HepG2 (cell line): ENCODE measurements around the gene SHPK. TPM values are rescaled to one million over a fixed set of nuclear protein-coding genes. Genes with fewer than 3 reads are reported as not detected.

Experiments
- DNMT3B ChIP-seq: conservative IDR thresholded peaks from 2 replicates; pipeline ENCODE4 v1.6.1; 2016; ENCODE audit warnings: missing biosample characterization, control low read depth
- FLYWCH1 ChIP-seq: sonication (generic); formaldehyde crosslinking; IDR thresholded peaks from 2 replicates; pipeline ENCODE4 v1.8.1; 2023; ENCODE audit warnings: mild to moderate bottlenecking, missing genetic modification reagents
- HOXD1 ChIP-seq: sonication (generic); formaldehyde crosslinking; IDR thresholded peaks from 2 replicates; pipeline ENCODE4 v1.5.0; 2020; ENCODE audit warnings: missing genetic modification reagents
- JUND ChIP-seq: sonication (generic); formaldehyde crosslinking; IDR thresholded peaks from 2 replicates; pipeline ENCODE4 v1.8.0; 2022; ENCODE audit warnings: mild to moderate bottlenecking, missing genetic modification reagents
- KDM5A ChIP-seq: fragments of 200-600 bp; sonication (generic); IDR thresholded peaks from 2 replicates; pipeline ENCODE4 v1.7.0; 2018; ENCODE audit warnings: antibody characterized with exemption, mild to moderate bottlenecking, low read length, borderline replicate concordance
- KDM5B ChIP-seq: sonication (generic); formaldehyde crosslinking; IDR thresholded peaks from 2 replicates; pipeline ENCODE4 v1.4.0; 2020; ENCODE audit warnings: missing genetic modification reagents, mild to moderate bottlenecking, borderline replicate concordance
- NBN ChIP-seq: fragments of 450-650 bp; conservative IDR thresholded peaks from 2 replicates; pipeline ENCODE4 v1.6.1; 2017
- NCOA5 ChIP-seq: sonication (generic); formaldehyde crosslinking; IDR thresholded peaks from 2 replicates; pipeline ENCODE4 v1.4.0; 2020; ENCODE audit warnings: missing genetic modification reagents
- NR2F2 ChIP-seq: IDR thresholded peaks from 2 replicates; pipeline ENCODE4 v1.6.1; 2012; ENCODE audit warnings: low read depth, inconsistent platforms, borderline replicate concordance
- SALL1 ChIP-seq: sonication (generic); formaldehyde crosslinking; IDR thresholded peaks from 2 replicates; pipeline ENCODE4 v1.8.0; 2022; ENCODE audit warnings: mild to moderate bottlenecking, missing genetic modification reagents
- SMC3 ChIP-seq: IDR thresholded peaks from 2 replicates; pipeline ENCODE4 v1.6.1; 2011; ENCODE audit warnings: low read length, improper control_type of control experiment
- SRY ChIP-seq: sonication (generic); formaldehyde crosslinking; IDR thresholded peaks from 2 replicates; pipeline ENCODE4 v1.8.0; 2022; ENCODE audit warnings: mild to moderate bottlenecking, missing genetic modification reagents
- TMF1 ChIP-seq: sonication (generic); formaldehyde crosslinking; IDR thresholded peaks from 2 replicates; pipeline ENCODE4 v1.8.1; 2022; ENCODE audit warnings: low read depth, missing genetic modification reagents
- ZFP82 ChIP-seq: sonication (generic); formaldehyde crosslinking; IDR thresholded peaks from 2 replicates; pipeline ENCODE4 v1.5.1; 2020; ENCODE audit warnings: mild to moderate bottlenecking, missing genetic modification reagents, borderline replicate concordance
- ZNF101 ChIP-seq: sonication (generic); formaldehyde crosslinking; IDR thresholded peaks from 2 replicates; pipeline ENCODE4 v1.4.0; 2020; ENCODE audit warnings: mild to moderate bottlenecking, low read depth, missing genetic modification reagents, borderline replicate concordance
- ZNF431 ChIP-seq: sonication (generic); formaldehyde crosslinking; IDR thresholded peaks from 2 replicates; pipeline ENCODE4 v1.9.0; 2022; ENCODE audit warnings: missing genetic modification reagents, low read depth, mild to moderate bottlenecking, borderline replicate concordance
- ZNF775 ChIP-seq: sonication (generic); formaldehyde crosslinking; IDR thresholded peaks from 2 replicates; pipeline ENCODE4 v1.4.0; 2020; ENCODE audit warnings: missing genetic modification reagents, mild to moderate bottlenecking, moderate library complexity, borderline replicate concordance
- polyA plus RNA-seq, 8 experiments: library from polyadenylated mRNA; depleted of rRNA in 3 of 8; stranded (reverse) in 7 of 8; unstranded in 1 of 8; fragments of >200 nt; fragmentation: Illumina TruSeq in 4 of 8; extraction: Trizol in 4 of 8; gene quantifications; 2 replicates each; pipeline versions ENCODE4 v1.2.1 to v1.2.3, GENCODE V29; 2011 to 2016; ENCODE audit warnings: low read depth in 4 of 8, missing spikeins in 1 of 8, mixed read lengths in 1 of 8; ENCODE audit not compliant: insufficient read depth in 1 of 8
- total RNA-seq, 5 experiments: library from RNA; depleted of rRNA; stranded (reverse); fragments of >200 nt; fragmentation: Illumina TruSeq; extraction: Trizol; gene quantifications; 2 replicates each; pipeline ENCODE4 v1.2.3, GENCODE V29; 2016; ENCODE audit warnings: low read depth in 1 of 5
- TF ChIP-seq, protein P1 (sequence below): sonication (generic); formaldehyde crosslinking; IDR thresholded peaks from 2 replicates; pipeline ENCODE4 v1.4.0; 2020; ENCODE audit warnings: missing genetic modification reagents
- TF ChIP-seq, protein P2 (sequence below): sonication (generic); formaldehyde crosslinking; IDR thresholded peaks from 2 replicates; pipeline ENCODE4 v1.4.0; 2020; ENCODE audit warnings: mild to moderate bottlenecking, missing genetic modification reagents
- TF ChIP-seq, protein P3 (sequence below): IDR thresholded peaks from 2 replicates; pipeline ENCODE4 v1.4.0; 2020; ENCODE audit warnings: mild to moderate bottlenecking, missing genetic modification reagents
- TF ChIP-seq, protein P4 (sequence below): sonication (generic); formaldehyde crosslinking; IDR thresholded peaks from 2 replicates; pipeline ENCODE4 v1.8.0; 2022; ENCODE audit warnings: mild to moderate bottlenecking, missing genetic modification reagents, borderline replicate concordance

Gene SHPK
- total and polyA plus RNA-seq, 2 of the 13 experiments (the other 11 are each of a cell fraction or from before 2014, with no cell fraction given) = 16.2 to 30.9 TPM

DNA sequence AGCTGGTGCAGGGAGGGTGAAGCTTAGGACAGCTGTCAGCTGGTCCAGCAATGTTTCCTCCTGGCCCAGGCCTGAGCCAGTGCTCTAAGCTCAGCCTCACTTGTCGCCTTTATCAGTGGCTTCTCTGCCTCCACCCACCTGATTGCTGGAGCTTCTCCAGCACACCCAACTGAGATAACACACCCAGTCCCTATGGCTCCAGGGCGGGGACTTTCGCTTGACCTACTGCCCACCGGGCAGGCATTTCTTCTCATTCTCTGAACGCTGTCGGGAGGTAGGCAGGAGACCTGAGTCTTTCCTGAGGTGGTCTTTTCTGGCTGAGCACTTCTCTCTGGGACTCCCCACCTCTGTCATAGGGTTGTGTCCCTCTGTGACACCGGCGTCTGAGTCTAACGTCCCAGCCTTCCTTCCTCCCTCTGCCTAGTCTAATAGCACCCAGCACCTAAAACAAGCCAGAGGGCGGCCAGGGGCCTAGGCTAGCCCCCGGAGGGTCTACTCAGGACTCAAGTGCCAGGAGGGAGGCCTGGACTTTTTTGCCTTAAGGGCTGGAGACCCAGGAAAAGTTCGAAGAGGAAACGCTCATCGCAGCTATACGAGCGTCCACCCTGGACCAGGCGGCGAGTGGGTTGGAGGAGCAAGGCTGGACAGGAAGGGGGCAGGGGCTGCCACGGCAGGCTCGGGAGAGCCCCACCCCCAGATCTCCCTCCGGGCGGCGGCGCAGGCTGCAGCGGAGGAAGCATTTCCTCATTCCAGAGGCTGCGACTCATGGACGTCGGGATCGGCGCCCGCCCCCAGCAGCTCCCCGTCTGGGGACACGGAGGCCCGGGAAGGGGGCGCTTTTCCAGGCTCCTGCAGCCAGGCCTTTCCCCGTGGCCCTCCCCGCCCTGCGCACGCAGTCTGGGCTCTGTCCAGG, 31.6 kb upstream of the SHPK start (continued):
- no peak for TF ChIP-seq NR2F2
- TF ChIP-seq KDM5B (CRISPR knock-in tag) = 0 out of 2 replicates have a peak, but pooled peaks have one; percentile 45
- TF ChIP-seq, protein P1, sequence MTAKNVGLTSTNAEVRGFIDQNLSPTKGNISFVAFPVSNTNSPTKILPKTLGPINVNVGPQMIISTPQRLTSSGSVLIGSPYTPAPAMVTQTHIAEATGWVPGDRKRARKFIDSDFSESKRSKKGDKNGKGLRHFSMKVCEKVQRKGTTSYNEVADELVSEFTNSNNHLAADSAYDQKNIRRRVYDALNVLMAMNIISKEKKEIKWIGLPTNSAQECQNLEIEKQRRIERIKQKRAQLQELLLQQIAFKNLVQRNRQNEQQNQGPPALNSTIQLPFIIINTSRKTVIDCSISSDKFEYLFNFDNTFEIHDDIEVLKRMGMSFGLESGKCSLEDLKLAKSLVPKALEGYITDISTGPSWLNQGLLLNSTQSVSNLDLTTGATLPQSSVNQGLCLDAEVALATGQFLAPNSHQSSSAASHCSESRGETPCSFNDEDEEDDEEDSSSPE = no peak
- no peak for TF ChIP-seq SMC3
- TF ChIP-seq ZNF431 (CRISPR knock-in tag) = peak; percentile 87; the same call in 1 of the 2 replicates
- peak; percentile 68; the same call in 1 of the 2 replicates for TF ChIP-seq SALL1 (CRISPR knock-in tag)
- TF ChIP-seq FLYWCH1 (CRISPR knock-in tag) = no peak
- TF ChIP-seq HOXD1 (CRISPR knock-in tag) = no peak
- peak; percentile 64; the same call in 1 of the 2 replicates for TF ChIP-seq JUND
- peak; percentile 24; the same call in 1 of the 2 replicates for TF ChIP-seq TMF1
- no peak; the same call in 1 of the 2 replicates for TF ChIP-seq SRY
- TF ChIP-seq, protein P2, sequence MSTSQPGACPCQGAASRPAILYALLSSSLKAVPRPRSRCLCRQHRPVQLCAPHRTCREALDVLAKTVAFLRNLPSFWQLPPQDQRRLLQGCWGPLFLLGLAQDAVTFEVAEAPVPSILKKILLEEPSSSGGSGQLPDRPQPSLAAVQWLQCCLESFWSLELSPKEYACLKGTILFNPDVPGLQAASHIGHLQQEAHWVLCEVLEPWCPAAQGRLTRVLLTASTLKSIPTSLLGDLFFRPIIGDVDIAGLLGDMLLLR (CRISPR knock-in tag) = no peak
- no peak; the same call in 1 of the 2 replicates for TF ChIP-seq ZNF101 (CRISPR knock-in tag)
- 0 out of 2 replicates have a peak, but pooled peaks have one; percentile 15 for TF ChIP-seq KDM5A
- TF ChIP-seq ZNF775 (CRISPR knock-in tag) = no peak
- TF ChIP-seq DNMT3B = no peak
- no peak for TF ChIP-seq NBN
- TF ChIP-seq, protein P3, sequence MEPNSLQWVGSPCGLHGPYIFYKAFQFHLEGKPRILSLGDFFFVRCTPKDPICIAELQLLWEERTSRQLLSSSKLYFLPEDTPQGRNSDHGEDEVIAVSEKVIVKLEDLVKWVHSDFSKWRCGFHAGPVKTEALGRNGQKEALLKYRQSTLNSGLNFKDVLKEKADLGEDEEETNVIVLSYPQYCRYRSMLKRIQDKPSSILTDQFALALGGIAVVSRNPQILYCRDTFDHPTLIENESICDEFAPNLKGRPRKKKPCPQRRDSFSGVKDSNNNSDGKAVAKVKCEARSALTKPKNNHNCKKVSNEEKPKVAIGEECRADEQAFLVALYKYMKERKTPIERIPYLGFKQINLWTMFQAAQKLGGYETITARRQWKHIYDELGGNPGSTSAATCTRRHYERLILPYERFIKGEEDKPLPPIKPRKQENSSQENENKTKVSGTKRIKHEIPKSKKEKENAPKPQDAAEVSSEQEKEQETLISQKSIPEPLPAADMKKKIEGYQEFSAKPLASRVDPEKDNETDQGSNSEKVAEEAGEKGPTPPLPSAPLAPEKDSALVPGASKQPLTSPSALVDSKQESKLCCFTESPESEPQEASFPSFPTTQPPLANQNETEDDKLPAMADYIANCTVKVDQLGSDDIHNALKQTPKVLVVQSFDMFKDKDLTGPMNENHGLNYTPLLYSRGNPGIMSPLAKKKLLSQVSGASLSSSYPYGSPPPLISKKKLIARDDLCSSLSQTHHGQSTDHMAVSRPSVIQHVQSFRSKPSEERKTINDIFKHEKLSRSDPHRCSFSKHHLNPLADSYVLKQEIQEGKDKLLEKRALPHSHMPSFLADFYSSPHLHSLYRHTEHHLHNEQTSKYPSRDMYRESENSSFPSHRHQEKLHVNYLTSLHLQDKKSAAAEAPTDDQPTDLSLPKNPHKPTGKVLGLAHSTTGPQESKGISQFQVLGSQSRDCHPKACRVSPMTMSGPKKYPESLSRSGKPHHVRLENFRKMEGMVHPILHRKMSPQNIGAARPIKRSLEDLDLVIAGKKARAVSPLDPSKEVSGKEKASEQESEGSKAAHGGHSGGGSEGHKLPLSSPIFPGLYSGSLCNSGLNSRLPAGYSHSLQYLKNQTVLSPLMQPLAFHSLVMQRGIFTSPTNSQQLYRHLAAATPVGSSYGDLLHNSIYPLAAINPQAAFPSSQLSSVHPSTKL = peak; percentile 53
- no peak for TF ChIP-seq ZFP82 (CRISPR knock-in tag)
- TF ChIP-seq NCOA5 (CRISPR knock-in tag) = no peak
- TF ChIP-seq, protein P4, sequence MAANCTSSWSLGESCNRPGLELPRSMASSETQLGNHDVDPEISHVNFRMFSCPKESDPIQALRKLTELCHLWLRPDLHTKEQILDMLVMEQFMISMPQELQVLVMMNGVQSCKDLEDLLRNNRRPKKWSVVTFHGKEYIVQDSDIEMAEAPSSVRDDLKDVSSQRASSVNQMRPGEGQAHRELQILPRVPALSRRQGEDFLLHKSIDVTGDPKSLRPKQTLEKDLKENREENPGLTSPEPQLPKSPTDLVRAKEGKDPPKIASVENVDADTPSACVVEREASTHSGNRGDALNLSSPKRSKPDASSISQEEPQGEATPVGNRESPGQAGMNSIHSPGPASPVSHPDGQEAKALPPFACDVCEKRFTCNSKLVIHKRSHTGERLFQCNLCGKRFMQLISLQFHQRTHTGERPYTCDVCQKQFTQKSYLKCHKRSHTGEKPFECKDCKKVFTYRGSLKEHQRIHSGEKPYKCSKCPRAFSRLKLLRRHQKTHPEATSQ (CRISPR knock-in tag) = no peak; the same call in 1 of the 2 replicates
